Measurements from ENCODE around the gene ZNF444.
"Not testable (repeated sequence)": the region's sequence is repeated elsewhere in the genome, so short reads cannot be mapped to it uniquely, and the experiment has no call there.

Gene ZNF444

GRCh38 chr19:56097776-56098175 lies 43.3 kb upstream of the ZNF444 start:
- Histone ChIP-seq H3K27me3 (ENCODE audit: low read length) (no peaks in the 10 kb centered on the region), H3F3A (ENCODE audit: insufficient read depth) (no peaks in the 10 kb centered on the region), H3K4me2 (ENCODE audit: low read depth, low read length, poor library complexity, severe bottlenecking) (no peak overlapping the region), H2AFZ (ENCODE audit: low read depth, low read length, severe bottlenecking) (no peak overlapping the region), H3K9ac (ENCODE audit: low read length) (no peak overlapping the region), H3K27ac (ENCODE audit: low read depth, low read length) (no peak overlapping the region), H3K9me2 (replicated peaks; ENCODE audit: insufficient read depth, low read length) (no peaks in the 10 kb centered on the region), H3K4me3 (ENCODE audit: insufficient read depth, low read length, poor library complexity, severe bottlenecking) (no peak overlapping the region), H3K9me3 (ENCODE audit: insufficient read depth, low read length) (no peaks in the 10 kb centered on the region), H3K36me3 (ENCODE audit: low read length) (no peaks in the 10 kb centered on the region), H4K20me1 (ENCODE audit: low read depth, low read length) (no peaks in the 10 kb centered on the region; the same call in 1 of the 2 replicates), H3K79me2 (ENCODE audit: insufficient read depth, low read length) (peaks cover 16% of the 10 kb centered on the region)
- TF ChIP-seq EZH2phosphoT487 (conservative IDR thresholded peaks at IDR 0.05; ENCODE audit: low read length) (no peak), CTCF (IDR thresholded peaks at IDR 0.05; ENCODE audit: insufficient read depth, low read length, poor library complexity, severe bottlenecking) (no peak)

GRCh38 chr19:56098237-56098636 lies 42.9 kb upstream of the ZNF444 start:
- H3K79me2 ChIP-seq (ENCODE audit: insufficient read depth, low read length): peaks cover 18% of the 10 kb centered on the region; the same call in 1 of the 2 replicates
- H3K4me2 ChIP-seq (ENCODE audit: low read depth, low read length, poor library complexity, severe bottlenecking); H3K9me2 ChIP-seq (replicated peaks; ENCODE audit: insufficient read depth, low read length); H2AFZ ChIP-seq (ENCODE audit: low read depth, low read length, severe bottlenecking); H3K36me3 ChIP-seq (ENCODE audit: low read length); H3F3A ChIP-seq (ENCODE audit: insufficient read depth); H3K9ac ChIP-seq (ENCODE audit: low read length); H4K20me1 ChIP-seq (ENCODE audit: low read depth, low read length); H3K4me3 ChIP-seq (ENCODE audit: insufficient read depth, low read length, poor library complexity, severe bottlenecking); H3K27me3 ChIP-seq (ENCODE audit: low read length); H3K27ac ChIP-seq (ENCODE audit: low read depth, low read length); H3K9me3 ChIP-seq (ENCODE audit: insufficient read depth, low read length): not testable (repeated sequence)

GRCh38 chr19:56098731-56099568 lies 42.1 kb upstream of the ZNF444 start:
- peaks cover 23% of the 10 kb centered on the region; the same call in 1 of the 2 replicates for H3K79me2 ChIP-seq (ENCODE audit: insufficient read depth, low read length)

More at GRCh38 chr19:56098731-56099568, 42.1 kb upstream of the ZNF444 start:
- Histone ChIP-seq H4K20me1 (ENCODE audit: low read depth, low read length) (no peaks in the 10 kb centered on the region; the same call in 1 of the 2 replicates), H3K4me3 (ENCODE audit: insufficient read depth, low read length, poor library complexity, severe bottlenecking) (no peak overlapping the region), H3F3A (ENCODE audit: insufficient read depth) (no peaks in the 10 kb centered on the region), H3K4me2 (ENCODE audit: low read depth, low read length, poor library complexity, severe bottlenecking) (no peak overlapping the region), H3K27ac (ENCODE audit: low read depth, low read length) (no peak overlapping the region), H3K9ac (ENCODE audit: low read length) (no peak overlapping the region), H3K27me3 (ENCODE audit: low read length) (no peaks in the 10 kb centered on the region), H3K36me3 (ENCODE audit: low read length) (no peaks in the 10 kb centered on the region), H2AFZ (ENCODE audit: low read depth, low read length, severe bottlenecking) (no peak overlapping the region), H3K9me2 (replicated peaks; ENCODE audit: insufficient read depth, low read length) (no peaks in the 10 kb centered on the region), H3K9me3 (ENCODE audit: insufficient read depth, low read length) (no peaks in the 10 kb centered on the region)
- TF ChIP-seq CTCF (IDR thresholded peaks at IDR 0.05; ENCODE audit: insufficient read depth, low read length, poor library complexity, severe bottlenecking) (no peak), EZH2phosphoT487 (conservative IDR thresholded peaks at IDR 0.05; ENCODE audit: low read length) (no peak)

All from SU-DHL-6 (cell line).